HUES6 (cell line): ENCODE results near the gene SESN3.

Experiments used
- H3K27ac ChIP-seq: 2 replicates; pipeline ENCODE4 v1.7.0; 2013; ENCODE audit warnings: low read depth, mild to moderate bottlenecking, low read length, inconsistent platforms
- H3K27me3 ChIP-seq: 2 replicates; pipeline ENCODE4 v1.6.1; 2013; ENCODE audit warnings: low read length; ENCODE audit not compliant: control insufficient read depth, insufficient read depth
- H3K36me3 ChIP-seq: 2 replicates; pipeline ENCODE4 v1.6.1; 2013; ENCODE audit warnings: low read length; ENCODE audit not compliant: control insufficient read depth, insufficient read depth
- H3K4me1 ChIP-seq: 2 replicates; pipeline ENCODE4 v1.6.1; 2013; ENCODE audit warnings: low read length; ENCODE audit not compliant: control insufficient read depth, insufficient read depth
- H3K4me3 ChIP-seq: 2 replicates; pipeline ENCODE4 v1.5.1; 2013; ENCODE audit warnings: low read depth, low read length
- H3K9ac ChIP-seq: one replicate; pipeline ENCODE4 v1.6.1; 2013; ENCODE audit warnings: mild to moderate bottlenecking, low read length
- H3K9me3 ChIP-seq: 2 replicates; pipeline ENCODE4 v1.6.1; 2013; ENCODE audit warnings: low read depth, low read length; ENCODE audit not compliant: control insufficient read depth, insufficient read depth

SESN3 gene

GRCh38 chr11:95119361-95120060 is 111.5 kb downstream of the SESN3 start:
- Histone ChIP-seq H3K4me3 (no peak overlapping the region), H3K27ac (no peak overlapping the region)

DNA sequence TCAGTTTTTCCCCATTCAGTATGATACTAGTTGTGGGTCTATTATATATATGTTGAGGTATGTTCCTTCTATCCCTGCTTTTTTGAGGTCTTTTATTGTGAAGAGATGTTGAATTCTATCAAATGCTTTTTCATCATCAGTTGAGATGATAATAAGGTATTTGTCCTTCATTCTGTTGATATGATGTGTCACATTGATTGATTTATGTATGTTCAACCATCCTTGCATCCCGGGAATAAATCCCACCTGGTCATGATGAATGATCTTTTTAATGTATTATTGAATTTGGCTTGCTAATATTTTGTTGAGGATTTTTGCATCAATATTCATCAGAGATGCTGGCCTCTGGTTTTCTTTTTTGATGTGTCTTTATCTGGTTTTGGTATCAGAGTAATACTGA is 115.4 kb downstream of the SESN3 start:
- Histone ChIP-seq H3K36me3 (no peaks in the 10 kb centered on the region), H3K27ac (no peak overlapping the region), H3K27me3 (peaks cover 4% of the 10 kb centered on the region; the same call in 1 of the 2 replicates), H3K4me3 (no peak overlapping the region), H3K4me1 (no peaks in the 10 kb centered on the region), H3K9me3 (peaks cover 3% of the 10 kb centered on the region; the same call in 1 of the 2 replicates), H3K9ac (no peak overlapping the region)

More at GRCh38 chr11:95119361-95120060, 111.5 kb downstream of the SESN3 start:
- Histone ChIP-seq H3K4me1 (no peaks in the 10 kb centered on the region), H3K36me3 (no peaks in the 10 kb centered on the region), H3K27me3 (peaks cover 4% of the 10 kb centered on the region; the same call in 1 of the 2 replicates), H3K9me3 (no peaks in the 10 kb centered on the region), H3K9ac (no peak overlapping the region)
